SU-DHL-6 (cell line): ENCODE measurements around the gene HIVEP3.

Experiments used
- EZH2phosphoT487 ChIP-seq: fragments of 200-600 bp; sonication (generic), shearing (Covaris generic); conservative IDR thresholded peaks from 2 replicates; pipeline ENCODE4 v1.6.1; 2018; ENCODE audit warnings: mild to moderate bottlenecking, antibody characterized with exemption, low read length, moderate library complexity, mixed read lengths
- TF ChIP-seq, protein P1 (sequence below): fragments of 200-600 bp; sonication (generic); IDR thresholded peaks from one replicate; pipeline ENCODE4 v1.5.1; 2017; ENCODE audit warnings: antibody characterized with exemption, mild to moderate bottlenecking, low read length, moderate library complexity; ENCODE audit not compliant: insufficient read depth, poor library complexity, severe bottlenecking

GRCh38 chr1:41713141-41713540, 205.6 kb downstream of the HIVEP3 start:
- TF ChIP-seq, protein P1, sequence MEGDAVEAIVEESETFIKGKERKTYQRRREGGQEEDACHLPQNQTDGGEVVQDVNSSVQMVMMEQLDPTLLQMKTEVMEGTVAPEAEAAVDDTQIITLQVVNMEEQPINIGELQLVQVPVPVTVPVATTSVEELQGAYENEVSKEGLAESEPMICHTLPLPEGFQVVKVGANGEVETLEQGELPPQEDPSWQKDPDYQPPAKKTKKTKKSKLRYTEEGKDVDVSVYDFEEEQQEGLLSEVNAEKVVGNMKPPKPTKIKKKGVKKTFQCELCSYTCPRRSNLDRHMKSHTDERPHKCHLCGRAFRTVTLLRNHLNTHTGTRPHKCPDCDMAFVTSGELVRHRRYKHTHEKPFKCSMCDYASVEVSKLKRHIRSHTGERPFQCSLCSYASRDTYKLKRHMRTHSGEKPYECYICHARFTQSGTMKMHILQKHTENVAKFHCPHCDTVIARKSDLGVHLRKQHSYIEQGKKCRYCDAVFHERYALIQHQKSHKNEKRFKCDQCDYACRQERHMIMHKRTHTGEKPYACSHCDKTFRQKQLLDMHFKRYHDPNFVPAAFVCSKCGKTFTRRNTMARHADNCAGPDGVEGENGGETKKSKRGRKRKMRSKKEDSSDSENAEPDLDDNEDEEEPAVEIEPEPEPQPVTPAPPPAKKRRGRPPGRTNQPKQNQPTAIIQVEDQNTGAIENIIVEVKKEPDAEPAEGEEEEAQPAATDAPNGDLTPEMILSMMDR = no peak
- no peak for TF ChIP-seq EZH2phosphoT487
